Esophagus muscularis mucosa (tissue), 4 donors: ENCODE results near the gene TNFRSF21.

Source experiments
- CTCF ChIP-seq, 3 experiments: fragments of 200-600 bp in 2 of 3; fragments of 450-650 bp in 1 of 3; sonication (generic) in 2 of 3; IDR thresholded peaks; one replicate each; pipeline ENCODE4 v1.5.1; 2017 to 2019; ENCODE audit warnings: antibody characterized with exemption in 3 of 3, mild to moderate bottlenecking in 2 of 3, moderate library complexity in 1 of 3
- EP300 ChIP-seq: sonication (generic); formaldehyde crosslinking; IDR thresholded peaks from one replicate; pipeline ENCODE4 v1.6.1; 2017; ENCODE audit warnings: antibody characterized with exemption
- POLR2AphosphoS5 ChIP-seq, 2 donors: sonication (generic); formaldehyde crosslinking; IDR thresholded peaks; one replicate each; pipeline ENCODE4 v1.6.1; 2017; ENCODE audit warnings: antibody characterized with exemption in 2 of 2

- TF ChIP-seq CTCF (IDR thresholded peaks at IDR 0.05) (no peak), POLR2AphosphoS5 (IDR thresholded peaks at IDR 0.05) (no peak), EP300 (no peak)
Observed at GRCh38 chr6:47261191-47261590, 48.5 kb downstream of the TNFRSF21 start.
